Smooth muscle cell (in vitro differentiated cells): ENCODE measurements around the gene SIGLEC1. TPM values are rescaled to one million over a fixed set of nuclear protein-coding genes. Genes with fewer than 3 reads are reported as not detected.

Source experiments
- DNase-seq: peaks from one replicate; lab custom pipeline; 2025; ENCODE audit not compliant: unreplicated experiment; lab: John Stamatoyannopoulos, UW
- H2AFZ ChIP-seq: fragments of 200-600 bp; sonication (generic); 2 replicates; pipeline ENCODE4 v1.6.0; 2016; ENCODE audit warnings: antibody characterized with exemption, low read depth, mild to moderate bottlenecking
- H3F3A ChIP-seq: fragments of 200-600 bp; sonication (generic); 2 replicates; pipeline ENCODE4 v1.6.0; 2017; ENCODE audit warnings: antibody characterized with exemption, low read depth
- H3K27ac ChIP-seq: fragments of 200-600 bp; sonication (generic); 2 replicates; pipeline ENCODE4 v1.5.1; 2016; ENCODE audit warnings: low read depth, mild to moderate bottlenecking
- H3K27me3 ChIP-seq: fragments of 200-600 bp; sonication (generic); 2 replicates; pipeline ENCODE4 v1.6.1; 2016; ENCODE audit warnings: low read depth, mild to moderate bottlenecking
- H3K36me3 ChIP-seq: fragments of 200-600 bp; sonication (generic); 2 replicates; pipeline ENCODE4 v1.5.1; 2016; ENCODE audit warnings: low read depth
- H3K4me1 ChIP-seq: fragments of 200-600 bp; sonication (generic); 2 replicates; pipeline ENCODE4 v1.5.1; 2016; ENCODE audit warnings: low read depth
- H3K4me2 ChIP-seq: fragments of 200-600 bp; sonication (generic); 2 replicates; pipeline ENCODE4 v1.6.0; 2016; ENCODE audit warnings: mild to moderate bottlenecking
- H3K4me3 ChIP-seq: fragments of 200-600 bp; sonication (generic); 2 replicates; pipeline ENCODE4 v1.5.1; 2016; ENCODE audit warnings: mild to moderate bottlenecking
- H3K79me2 ChIP-seq: fragments of 200-600 bp; sonication (generic); 2 replicates; pipeline ENCODE4 v1.6.0; 2016; ENCODE audit warnings: low read depth, mild to moderate bottlenecking
- H3K9ac ChIP-seq: fragments of 200-600 bp; sonication (generic); 2 replicates; pipeline ENCODE4 v1.6.0; 2016; ENCODE audit warnings: low read depth
- H3K9me3 ChIP-seq: fragments of 200-600 bp; sonication (generic); replicated peaks from 2 replicates; pipeline ENCODE4 v1.5.1; 2016; ENCODE audit warnings: low read depth
- H4K20me1 ChIP-seq: fragments of 200-600 bp; sonication (generic); 2 replicates; pipeline ENCODE4 v1.6.0; 2016; ENCODE audit warnings: low read depth
- WGBS: methylation state at CpG from one replicate; pipeline ENCODE4 v1.1.7; 2016; ENCODE audit warnings: low lambda C conversion rate; 5-methylcytosine and 5-hydroxymethylcytosine counted together
- polyA plus RNA-seq: library from polyadenylated mRNA; unstranded; fragments of >200 nt; fragmentation: Nextera tagmentation; extraction: Ambion mirVana; gene quantifications from 2 replicates; pipeline ENCODE4 v1.2.1, GENCODE V29; 2016
- total RNA-seq: library from RNA; depleted of rRNA; stranded (reverse); fragments of >200 nt; gene quantifications from 2 replicates; pipeline ENCODE4 v1.2.3, GENCODE V29; 2014
- TF ChIP-seq, protein P1 (sequence below): fragments of 200-600 bp; sonication (generic); IDR thresholded peaks from 2 replicates; pipeline ENCODE4 v1.5.1; 2017; ENCODE audit warnings: borderline replicate concordance, mild to moderate bottlenecking, antibody characterized with exemption; ENCODE audit not compliant: insufficient read depth, poor library complexity, severe bottlenecking

Gene SIGLEC1
- total and polyA plus RNA-seq, 2 experiments from 2014 or later = not detected

- no peak for DNase-seq
- H4K20me1 ChIP-seq = no peaks in the 10 kb centered on the region
- WGBS = 92% methylated on average over 11 of the region's 11 CpGs
- no peak overlapping the region for H2AFZ ChIP-seq
- H3F3A ChIP-seq = no peaks in the 10 kb centered on the region
- no peak overlapping the region for H3K4me3 ChIP-seq
- H3K4me2 ChIP-seq = no peak overlapping the region
- no peaks in the 10 kb centered on the region for H3K79me2 ChIP-seq
- peaks cover 7% of the 10 kb centered on the region for H3K4me1 ChIP-seq
- no peaks in the 10 kb centered on the region for H3K36me3 ChIP-seq
- TF ChIP-seq, protein P1, sequence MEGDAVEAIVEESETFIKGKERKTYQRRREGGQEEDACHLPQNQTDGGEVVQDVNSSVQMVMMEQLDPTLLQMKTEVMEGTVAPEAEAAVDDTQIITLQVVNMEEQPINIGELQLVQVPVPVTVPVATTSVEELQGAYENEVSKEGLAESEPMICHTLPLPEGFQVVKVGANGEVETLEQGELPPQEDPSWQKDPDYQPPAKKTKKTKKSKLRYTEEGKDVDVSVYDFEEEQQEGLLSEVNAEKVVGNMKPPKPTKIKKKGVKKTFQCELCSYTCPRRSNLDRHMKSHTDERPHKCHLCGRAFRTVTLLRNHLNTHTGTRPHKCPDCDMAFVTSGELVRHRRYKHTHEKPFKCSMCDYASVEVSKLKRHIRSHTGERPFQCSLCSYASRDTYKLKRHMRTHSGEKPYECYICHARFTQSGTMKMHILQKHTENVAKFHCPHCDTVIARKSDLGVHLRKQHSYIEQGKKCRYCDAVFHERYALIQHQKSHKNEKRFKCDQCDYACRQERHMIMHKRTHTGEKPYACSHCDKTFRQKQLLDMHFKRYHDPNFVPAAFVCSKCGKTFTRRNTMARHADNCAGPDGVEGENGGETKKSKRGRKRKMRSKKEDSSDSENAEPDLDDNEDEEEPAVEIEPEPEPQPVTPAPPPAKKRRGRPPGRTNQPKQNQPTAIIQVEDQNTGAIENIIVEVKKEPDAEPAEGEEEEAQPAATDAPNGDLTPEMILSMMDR = no peak
- no peaks in the 10 kb centered on the region for H3K9me3 ChIP-seq
- no peaks in the 10 kb centered on the region for H3K27me3 ChIP-seq
- no peak overlapping the region for H3K27ac ChIP-seq
- H3K9ac ChIP-seq = no peak overlapping the region
Observed at GRCh38 chr20:3759316-3759823, 47.0 kb upstream of the SIGLEC1 start.

DNA sequence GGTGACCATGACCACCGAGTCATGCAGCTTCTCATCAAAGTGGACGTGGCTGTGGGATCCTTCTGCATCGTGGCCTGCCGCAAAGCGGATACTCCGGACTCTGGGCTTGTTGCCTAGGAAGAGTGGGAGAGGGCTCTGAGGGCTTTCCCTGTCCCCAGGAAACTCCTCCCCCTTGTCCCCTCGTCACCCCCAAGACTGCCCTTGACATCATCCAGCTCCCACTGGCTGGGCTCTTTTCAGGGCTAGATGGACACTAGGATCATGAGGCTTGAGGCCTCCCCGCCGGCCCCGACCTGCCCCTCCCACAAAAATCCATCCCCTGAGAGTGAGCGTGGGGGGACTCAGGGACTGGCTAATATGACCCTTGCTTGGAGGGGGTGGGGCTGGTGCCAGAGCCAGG is 46.2 kb upstream of the SIGLEC1 start:
- H3F3A ChIP-seq = no peaks in the 10 kb centered on the region
- no peaks in the 10 kb centered on the region for H3K36me3 ChIP-seq
- TF ChIP-seq, protein P1 = no peak
- H3K9me3 ChIP-seq = no peaks in the 10 kb centered on the region
- 94% methylated on average over 11 of the region's 11 CpGs for WGBS
- H3K79me2 ChIP-seq = no peaks in the 10 kb centered on the region
- H4K20me1 ChIP-seq = no peaks in the 10 kb centered on the region
- H3K27me3 ChIP-seq = no peaks in the 10 kb centered on the region
- no peak for DNase-seq
- no peak overlapping the region for H2AFZ ChIP-seq
- H3K9ac ChIP-seq = no peak overlapping the region
- H3K4me3 ChIP-seq = no peak overlapping the region
- no peak overlapping the region for H3K27ac ChIP-seq
- peaks cover 7% of the 10 kb centered on the region for H3K4me1 ChIP-seq
- H3K4me2 ChIP-seq = no peak overlapping the region

- TF ChIP-seq, protein P1 = no peak
- peaks cover 7% of the 10 kb centered on the region for H3K4me1 ChIP-seq
- no peak overlapping the region for H3K4me2 ChIP-seq
- H3K4me3 ChIP-seq = no peak overlapping the region
- H2AFZ ChIP-seq = no peak overlapping the region
- 100% methylated on average over 2 of the region's 2 CpGs for WGBS
- H3K9ac ChIP-seq = no peak overlapping the region
- no peak overlapping the region for H3K27ac ChIP-seq
- no peaks in the 10 kb centered on the region for H3K9me3 ChIP-seq
- H3K27me3 ChIP-seq = no peaks in the 10 kb centered on the region
- H3K36me3 ChIP-seq = no peaks in the 10 kb centered on the region
- peaks cover 6% of the 10 kb centered on the region for H4K20me1 ChIP-seq
- no peaks in the 10 kb centered on the region for H3K79me2 ChIP-seq
- DNase-seq = no peak
- H3F3A ChIP-seq = no peaks in the 10 kb centered on the region
Observed at GRCh38 chr20:3757268-3757667, 44.9 kb upstream of the SIGLEC1 start.

- TF ChIP-seq, protein P1 = no peak
- DNase-seq = no peak
- 96% methylated on average over 4 of the region's 5 CpGs for WGBS
Observed at GRCh38 chr20:3755814-3756480, 43.5 kb upstream of the SIGLEC1 start.

More at GRCh38 chr20:3755814-3756480, 43.5 kb upstream of the SIGLEC1 start:
- peaks cover 2% of the 10 kb centered on the region for H3F3A ChIP-seq
- H4K20me1 ChIP-seq = peaks cover 7% of the 10 kb centered on the region
- H3K9ac ChIP-seq = no peak overlapping the region
- no peak overlapping the region for H3K4me2 ChIP-seq
- no peak overlapping the region for H3K27ac ChIP-seq
- no peak overlapping the region for H3K4me3 ChIP-seq
- H3K36me3 ChIP-seq = no peaks in the 10 kb centered on the region
- H3K27me3 ChIP-seq = peaks cover 11% of the 10 kb centered on the region
- no peaks in the 10 kb centered on the region for H3K79me2 ChIP-seq
- H3K4me1 ChIP-seq = peaks cover 11% of the 10 kb centered on the region
- no peak overlapping the region for H2AFZ ChIP-seq
- no peaks in the 10 kb centered on the region for H3K9me3 ChIP-seq
